Cardiac muscle cell (in vitro differentiated cells and primary cell): Measurements from ENCODE around the gene THBS3. TPM values are rescaled to one million over a fixed set of nuclear protein-coding genes. Genes with fewer than 3 reads are reported as not detected.

Experiments used
- DNase-seq, 2 donors: peaks; one replicate each; pipeline versions ENCODE4 v3.0.0 to v3.0.0-alpha.2; 2010 to 2017; ENCODE audit warnings: low read depth in 1 of 2, low spot score in 1 of 2
- H3K27ac ChIP-seq: fragments of 200-600 bp; sonication (generic); 2 replicates; pipeline ENCODE4 v1.5.1; 2016
- H3K27me3 ChIP-seq: fragments of 200-600 bp; sonication (generic); 2 replicates; pipeline ENCODE4 v1.6.0; 2016; ENCODE audit warnings: control low read depth
- H3K36me3 ChIP-seq: fragments of 200-600 bp; sonication (generic); 2 replicates; pipeline ENCODE4 v1.5.1; 2016; ENCODE audit warnings: control low read depth
- H3K4me1 ChIP-seq: fragments of 200-600 bp; sonication (generic); 2 replicates; pipeline ENCODE4 v1.8.1; 2017; ENCODE audit warnings: low read depth, mild to moderate bottlenecking, mixed run types
- H3K4me3 ChIP-seq: fragments of 200-600 bp; sonication (generic); 2 replicates; pipeline ENCODE4 v1.5.1; 2016; ENCODE audit warnings: mild to moderate bottlenecking
- H3K9me3 ChIP-seq: fragments of 200-600 bp; sonication (generic); 2 replicates; pipeline ENCODE4 v1.5.1; 2017; ENCODE audit warnings: low read depth, mild to moderate bottlenecking, control low read depth
- CTCF ChIP-seq: IDR thresholded peaks from 2 replicates; pipeline ENCODE4 v1.5.1; 2012; ENCODE audit warnings: low read depth, mild to moderate bottlenecking, low read length
- polyA plus RNA-seq: library from polyadenylated mRNA; unstranded; fragments of >200 nt; fragmentation: Nextera tagmentation; extraction: Ambion mirVana; gene quantifications from 2 replicates; pipeline ENCODE4 v1.2.1, GENCODE V29; 2016
- total RNA-seq: library from RNA; depleted of rRNA; stranded (reverse); fragments of >200 nt; gene quantifications from 2 replicates; pipeline ENCODE4 v1.2.3, GENCODE V29; 2016

The THBS3 gene
- total and polyA plus RNA-seq, 2 experiments from 2014 or later, result 9.4 to 14.2 TPM

GRCh38 chr1:155202731-155203515, 4.8 kb downstream of the THBS3 start:
- Histone ChIP-seq H3K36me3 (peaks cover 4% of the 10 kb centered on the region), H3K4me3 (no peak overlapping the region), H3K27me3 (no peaks in the 10 kb centered on the region), H3K9me3 (no peaks in the 10 kb centered on the region), H3K4me1 (peaks cover 11% of the 10 kb centered on the region), H3K27ac (no peak overlapping the region)
- no peak for DNase-seq
- no peak for TF ChIP-seq CTCF

- Histone ChIP-seq H3K36me3 (peaks cover 4% of the 10 kb centered on the region), H3K27ac (no peak overlapping the region), H3K4me3 (no peak overlapping the region), H3K9me3 (no peaks in the 10 kb centered on the region), H3K4me1 (peaks cover 4% of the 10 kb centered on the region), H3K27me3 (no peaks in the 10 kb centered on the region)
- TF ChIP-seq CTCF, result no peak
- DNase-seq, result no peak
Observed at GRCh38 chr1:155202198-155202597, 5.5 kb downstream of the THBS3 start.

- H3K27me3 ChIP-seq, result no peaks in the 10 kb centered on the region
- no peaks in the 10 kb centered on the region for H3K9me3 ChIP-seq
- H3K4me1 ChIP-seq, result no peaks in the 10 kb centered on the region
- H3K36me3 ChIP-seq, result peaks cover 4% of the 10 kb centered on the region
- TF ChIP-seq CTCF, result no peak
- no peak overlapping the region for H3K27ac ChIP-seq
- H3K4me3 ChIP-seq, result no peak overlapping the region
- no peak for DNase-seq
Observed at GRCh38 chr1:155200920-155201319, 6.8 kb downstream of the THBS3 start.

GRCh38 chr1:155199792-155200191, 7.9 kb downstream of the THBS3 start:
- H3K4me3 ChIP-seq, result no peak overlapping the region
- no peak for DNase-seq
- no peaks in the 10 kb centered on the region for H3K9me3 ChIP-seq
- H3K4me1 ChIP-seq, result peaks cover 4% of the 10 kb centered on the region
- no peak overlapping the region for H3K27ac ChIP-seq
- H3K27me3 ChIP-seq, result no peaks in the 10 kb centered on the region
- H3K36me3 ChIP-seq, result peaks cover 4% of the 10 kb centered on the region
- no peak for TF ChIP-seq CTCF

GRCh38 chr1:155198547-155198906, 9.2 kb downstream of the THBS3 start:
- no peak for TF ChIP-seq CTCF
- Histone ChIP-seq H3K27ac (no peak overlapping the region), H3K4me1 (peaks cover 7% of the 10 kb centered on the region), H3K4me3 (no peak overlapping the region), H3K27me3 (no peaks in the 10 kb centered on the region), H3K36me3 (peaks cover 4% of the 10 kb centered on the region), H3K9me3 (no peaks in the 10 kb centered on the region)
- no peak for DNase-seq
